ENCODE data around the gene TOMM40L. TPM values are rescaled to one million over a fixed set of nuclear protein-coding genes. Genes with fewer than 3 reads are reported as not detected.

TOMM40L gene
- total RNA-seq, 1 experiment from 2014 or later, result 13.5 TPM

GRCh38 chr1:161197560-161198193 lies 28.2 kb upstream of the TOMM40L start:
- DNase-seq (ENCODE audit: low read depth), result no peak

DNA sequence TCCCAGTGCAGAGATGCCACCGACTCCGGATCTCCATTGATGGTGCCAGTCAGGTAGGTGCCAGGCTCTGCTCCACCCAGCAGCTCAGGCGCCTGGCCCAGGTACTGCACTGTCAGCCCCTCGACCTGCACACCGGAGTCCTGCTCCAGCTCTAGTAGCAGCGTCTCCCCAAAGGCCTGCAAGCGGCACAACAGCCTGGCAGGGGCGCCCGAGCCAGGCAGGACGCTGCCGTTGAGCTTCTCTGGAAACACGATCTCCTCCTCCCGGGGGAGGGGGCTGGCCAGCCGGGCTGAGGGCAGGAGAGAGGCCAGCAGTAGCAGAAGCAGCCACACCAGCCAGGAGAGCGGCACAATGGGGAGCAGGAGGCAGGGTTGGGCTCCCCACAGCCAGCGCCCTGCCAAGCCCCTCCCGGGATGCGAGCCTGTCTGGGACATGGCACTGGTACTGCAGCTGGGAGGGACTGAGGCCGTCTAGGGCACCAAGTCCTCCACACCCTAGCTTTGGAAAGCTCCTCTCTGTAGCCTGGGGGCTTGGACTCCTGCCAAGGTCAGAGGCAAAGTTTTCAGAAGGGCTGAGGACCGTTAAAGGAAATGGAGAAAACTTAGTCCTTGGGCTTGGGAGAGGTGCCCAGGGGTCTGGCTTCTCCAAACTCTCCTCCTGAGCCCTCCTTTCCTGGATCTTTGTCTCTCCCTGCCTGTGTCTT lies 27.5 kb upstream of the TOMM40L start:
- peak; percentile 76 for DNase-seq (ENCODE audit: low read depth)

DNA sequence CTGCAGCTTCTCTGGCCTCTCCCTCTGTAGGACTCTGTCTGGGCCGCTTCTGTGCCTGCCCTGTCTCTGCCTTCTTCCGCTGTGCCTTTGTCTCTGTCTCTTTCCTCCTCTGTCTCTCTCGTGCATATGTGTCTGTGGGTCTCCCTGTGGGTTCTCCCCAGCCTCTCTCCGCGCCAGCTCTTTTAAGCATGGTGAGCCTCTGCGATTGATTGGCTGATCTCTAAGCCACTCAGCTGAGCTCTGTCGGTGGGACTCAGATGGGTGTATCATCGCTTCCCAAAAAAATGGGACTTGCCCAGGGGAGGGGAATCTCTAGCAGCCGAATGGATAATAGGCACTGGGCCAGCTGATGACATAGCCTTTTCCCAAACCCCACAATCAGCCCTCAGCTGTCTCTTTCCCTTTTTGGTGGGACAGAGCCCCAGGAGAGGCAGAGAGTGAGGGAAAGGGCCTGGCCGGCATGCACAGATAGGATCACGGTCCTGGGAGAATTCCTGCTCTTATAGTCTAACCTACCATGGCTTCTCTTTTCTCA lies 26.9 kb upstream of the TOMM40L start, which contains the start of gene ADAMTS4:
Gene ADAMTS4, minus strand, starts transcription at position 158 of the 535 bp plus-strand sequence. CDS start 427 bp downstream, outside the sequence.
- DNase-seq (ENCODE audit: low read depth), result peak; percentile 67

GRCh38 chr1:161199506-161200139 lies 26.2 kb upstream of the TOMM40L start:
- DNase-seq (ENCODE audit: low read depth), result no peak

GRCh38 chr1:161200421-161200991 lies 25.4 kb upstream of the TOMM40L start:
- DNase-seq (ENCODE audit: low read depth), result no peak

DNA sequence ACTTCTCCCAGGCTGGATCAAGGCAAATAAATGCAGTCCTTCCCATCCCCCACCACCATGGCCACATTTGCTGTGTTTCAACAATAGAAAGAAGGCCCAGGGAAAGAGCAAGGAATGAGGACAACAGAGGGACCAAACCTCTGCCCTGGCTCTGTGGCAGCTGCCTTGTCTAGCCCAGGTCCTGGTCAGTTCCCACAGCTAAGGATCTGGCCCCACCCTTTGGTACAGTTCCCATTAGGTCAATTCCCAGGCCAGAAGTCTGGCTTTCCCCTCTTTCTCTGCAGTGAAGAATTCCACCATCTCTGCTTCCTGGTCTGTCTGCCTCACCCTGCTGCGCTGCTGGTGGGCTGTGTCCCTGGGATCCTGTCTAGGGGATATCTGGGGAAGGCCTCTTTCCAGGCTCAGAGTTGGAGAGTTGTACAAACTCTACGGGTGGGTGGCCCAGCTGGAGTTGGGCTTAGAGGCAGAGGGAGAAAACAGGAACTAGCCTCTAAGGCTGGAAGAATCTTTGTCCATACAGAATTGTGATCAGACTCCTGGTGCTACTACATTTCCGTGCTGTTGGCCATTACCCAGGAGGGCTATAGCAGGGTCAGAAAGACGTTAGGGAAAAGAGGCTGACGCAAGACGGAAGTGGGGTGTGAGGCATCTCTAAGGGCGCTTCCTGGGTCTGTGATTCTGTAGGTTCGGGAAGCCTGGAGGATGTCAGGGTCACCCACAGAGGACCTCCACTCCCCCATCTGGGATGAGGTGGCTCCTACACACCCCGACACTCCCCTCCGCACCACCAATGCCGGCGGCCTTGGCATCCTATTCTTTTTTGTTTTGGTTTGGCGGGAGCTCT lies 24.6 kb upstream of the TOMM40L start:
- DNase-seq (ENCODE audit: low read depth), result peak; percentile 79

DNA sequence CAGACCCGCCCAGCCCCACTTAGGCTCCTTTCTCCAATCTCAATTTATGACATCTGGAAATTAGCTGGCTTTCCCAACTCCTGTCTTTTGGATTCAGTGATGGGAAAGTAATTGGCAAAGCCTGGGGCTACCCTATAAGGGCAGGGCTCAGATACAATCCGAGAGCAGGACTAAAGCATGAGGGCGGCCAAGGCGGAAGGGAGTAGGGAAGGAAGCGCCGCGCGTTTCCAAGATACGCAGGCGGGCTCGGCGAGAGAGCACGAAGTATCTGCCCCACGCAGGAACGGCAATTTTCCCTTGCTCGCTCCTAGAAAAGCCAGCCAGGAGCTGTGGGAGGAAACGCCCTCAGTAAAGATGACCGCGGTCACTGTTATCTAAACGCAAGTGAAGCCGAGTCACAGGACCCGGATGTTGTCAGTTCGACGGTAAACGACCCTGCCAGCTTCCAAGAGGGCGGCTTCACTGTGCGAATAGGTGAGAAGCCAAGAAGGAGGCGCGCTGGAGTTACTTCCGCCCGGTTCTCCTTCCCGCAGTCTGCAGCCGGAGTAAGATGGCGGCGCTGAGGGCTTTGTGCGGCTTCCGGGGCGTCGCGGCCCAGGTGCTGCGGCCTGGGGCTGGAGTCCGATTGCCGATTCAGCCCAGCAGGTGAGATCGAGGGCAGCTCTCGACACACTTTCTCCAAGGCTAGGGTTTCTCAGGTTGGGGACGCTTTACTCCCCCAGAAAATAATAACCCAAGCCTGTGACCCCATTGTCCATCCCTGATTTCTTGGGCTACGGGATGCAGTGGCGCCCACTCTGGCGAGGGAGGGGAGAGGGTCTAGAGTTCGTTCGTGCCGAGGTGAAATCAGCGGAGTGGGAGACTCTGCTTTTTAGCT lies 23.8 kb upstream of the TOMM40L start, which contains the start of gene NDUFS2:
Gene NDUFS2, plus strand, starts transcription at position 532 of the 877 bp plus-strand sequence. Its CDS starts 19 bp downstream, at position 551.
- peak; percentile 99 for DNase-seq (ENCODE audit: low read depth)

GRCh38 chr1:161206411-161207140 lies 19.3 kb upstream of the TOMM40L start:
- DNase-seq (ENCODE audit: low read depth), result no peak

GRCh38 chr1:161207173-161207572 lies 18.7 kb upstream of the TOMM40L start:
- DNase-seq (ENCODE audit: low read depth), result no peak

DNA sequence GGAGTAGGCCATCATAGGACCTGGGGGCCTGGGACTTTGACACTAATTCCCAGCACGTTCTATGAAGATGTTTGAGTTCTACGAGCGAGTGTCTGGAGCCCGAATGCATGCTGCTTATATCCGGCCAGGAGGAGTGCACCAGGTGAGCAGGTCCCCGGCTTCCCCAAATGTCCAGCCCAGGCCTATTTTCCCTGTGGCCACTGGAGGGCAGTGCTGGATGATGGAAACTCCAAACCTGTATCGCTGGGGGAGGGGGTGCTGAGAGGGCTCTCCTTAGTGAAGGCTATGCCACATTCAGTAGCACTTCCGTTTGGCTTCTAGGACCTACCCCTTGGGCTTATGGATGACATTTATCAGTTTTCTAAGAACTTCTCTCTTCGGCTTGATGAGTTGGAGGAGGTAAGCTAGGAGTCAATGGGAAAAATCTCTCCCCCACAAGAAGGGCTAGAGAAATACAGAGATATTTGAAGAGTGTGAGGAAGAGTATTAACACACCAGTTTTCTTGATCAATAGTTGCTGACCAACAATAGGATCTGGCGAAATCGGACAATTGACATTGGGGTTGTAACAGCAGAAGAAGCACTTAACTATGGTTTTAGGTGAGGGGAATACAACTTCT lies 16.0 kb upstream of the TOMM40L start:
- DNase-seq (ENCODE audit: low read depth), result peak; percentile 78

DNA sequence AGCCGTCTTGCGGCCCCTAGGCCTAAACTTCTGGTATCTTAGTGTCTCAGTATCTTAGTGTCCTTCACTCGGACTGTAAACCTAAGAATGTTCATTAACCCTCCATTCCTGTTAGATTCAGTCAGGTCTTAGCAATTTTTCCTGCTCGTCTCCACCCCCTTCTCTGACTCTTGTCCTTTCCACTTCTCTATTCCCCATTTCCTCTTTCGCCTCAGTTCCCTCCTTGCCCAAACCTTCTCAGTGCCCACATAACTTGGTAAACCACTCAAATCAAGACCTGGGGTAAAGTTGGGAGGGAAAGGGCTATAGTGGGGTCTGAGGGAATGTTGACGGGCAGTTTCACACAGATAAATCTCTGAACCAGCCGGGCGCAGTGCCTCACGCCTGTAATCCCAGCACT lies 11.5 kb upstream of the TOMM40L start:
- no peak for DNase-seq (ENCODE audit: low read depth)

DNA sequence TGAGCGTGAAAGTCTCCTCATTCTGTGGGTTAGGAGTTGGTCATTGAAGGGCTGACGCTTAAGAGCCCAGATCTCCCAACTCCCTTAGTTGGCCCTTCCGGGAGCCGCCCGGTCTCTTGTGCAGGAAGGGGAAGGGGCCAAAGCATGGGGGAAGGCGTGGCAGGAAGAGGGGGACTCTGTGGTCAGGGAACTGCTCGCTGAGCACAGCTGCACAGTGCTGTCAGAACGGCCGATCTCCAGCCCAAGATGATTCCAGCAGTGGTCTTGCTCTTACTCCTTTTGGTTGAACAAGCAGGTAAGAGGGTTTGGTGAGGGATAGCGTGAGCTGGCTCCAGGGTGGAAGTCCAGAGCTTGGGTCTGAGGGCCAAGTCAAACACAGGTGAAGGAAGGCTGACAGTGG lies 10.8 kb upstream of the TOMM40L start, which contains the start of gene FCER1G:
Gene FCER1G, plus strand, starts transcription at position 220 of the 400 bp plus-strand sequence. Its CDS starts 27 bp downstream, at position 247.
- DNase-seq (ENCODE audit: low read depth), result no peak

GRCh38 chr1:161216945-161217712 lies 8.7 kb upstream of the TOMM40L start:
- peak; percentile 78 for DNase-seq (ENCODE audit: low read depth)

- no peak for DNase-seq (ENCODE audit: low read depth)
These were observed 8.0 kb upstream of the TOMM40L start for GRCh38 chr1:161217831-161218230.

GRCh38 chr1:161218301-161219077 lies 7.4 kb upstream of the TOMM40L start:
- DNase-seq (ENCODE audit: low read depth), result no peak

DNA sequence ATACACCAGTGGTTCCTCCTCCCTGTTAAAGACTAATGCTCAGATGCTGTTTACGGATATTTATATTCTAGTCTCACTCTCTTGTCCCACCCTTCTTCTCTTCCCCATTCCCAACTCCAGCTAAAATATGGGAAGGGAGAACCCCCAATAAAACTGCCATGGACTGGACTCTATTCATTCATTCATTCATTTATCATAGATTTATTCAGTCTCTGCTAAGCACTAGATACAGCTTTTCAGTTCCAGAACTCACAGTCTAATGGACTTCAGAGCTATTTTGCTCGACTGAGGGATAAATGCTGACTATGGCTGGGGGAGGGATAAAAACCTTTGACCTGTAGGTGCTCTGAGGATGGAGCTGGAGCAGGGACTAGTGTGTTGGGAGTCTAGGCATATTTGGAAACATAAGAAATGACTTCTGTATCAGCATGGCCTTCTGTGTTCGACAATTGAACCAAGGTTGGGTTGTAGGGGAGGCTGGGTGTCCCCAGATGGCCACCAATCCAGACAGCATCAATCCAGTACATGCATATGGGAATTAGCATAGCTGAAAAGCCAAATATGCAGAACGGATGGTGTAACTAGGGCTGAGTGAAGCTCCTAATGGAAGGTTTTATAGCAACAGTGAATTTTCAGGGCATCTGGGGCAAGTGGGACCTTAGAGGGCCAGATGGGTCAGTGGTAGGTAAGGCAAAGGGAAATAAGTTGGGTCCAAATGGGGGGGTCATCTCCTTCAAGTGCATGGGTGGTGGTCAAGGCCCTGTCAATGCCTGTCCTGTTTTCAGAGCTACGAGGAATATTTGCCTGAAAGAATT lies 6.6 kb upstream of the TOMM40L start:
- DNase-seq (ENCODE audit: low read depth), result no peak
